NCI-H69 (cell line): ENCODE data around the gene UROC1.

Experiments used
- DNase-seq: peaks from one replicate; lab custom pipeline; 2025; lab: John Stamatoyannopoulos, UW

Gene UROC1

GRCh38 chr3:126516152-126516935 is 1.2 kb downstream of the UROC1 start:
- no peak for DNase-seq

DNA sequence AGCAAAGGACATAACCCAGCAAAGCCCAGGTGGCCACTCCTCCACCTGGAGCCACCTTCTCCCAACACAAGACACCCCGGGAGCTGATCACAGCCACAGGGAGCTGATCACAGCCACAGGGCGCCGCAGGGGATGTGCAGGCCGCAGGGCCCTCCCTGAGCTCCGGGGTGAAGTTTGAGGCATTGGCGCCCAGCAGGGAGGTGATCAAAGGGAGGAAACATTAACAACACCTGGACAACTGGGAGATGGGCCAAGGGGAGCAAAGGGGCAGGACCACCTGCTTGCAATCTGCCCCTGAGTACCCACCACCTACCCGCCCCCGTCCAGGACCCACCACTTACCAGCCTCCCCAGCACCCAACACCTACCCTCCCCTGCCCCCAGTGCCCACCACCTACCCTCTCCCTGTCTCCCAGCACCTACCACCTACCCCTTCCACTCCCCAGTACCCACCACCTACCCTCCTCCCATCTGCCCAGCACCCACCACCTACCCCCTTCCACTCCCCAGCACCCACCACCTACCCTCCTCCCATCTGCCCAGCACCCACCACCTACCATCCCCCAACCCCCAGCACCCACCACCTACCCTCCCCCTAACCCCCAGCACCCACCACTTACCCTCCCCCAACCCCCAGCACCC is 2.4 kb downstream of the UROC1 start:
- DNase-seq, result peak; percentile 78

DNA sequence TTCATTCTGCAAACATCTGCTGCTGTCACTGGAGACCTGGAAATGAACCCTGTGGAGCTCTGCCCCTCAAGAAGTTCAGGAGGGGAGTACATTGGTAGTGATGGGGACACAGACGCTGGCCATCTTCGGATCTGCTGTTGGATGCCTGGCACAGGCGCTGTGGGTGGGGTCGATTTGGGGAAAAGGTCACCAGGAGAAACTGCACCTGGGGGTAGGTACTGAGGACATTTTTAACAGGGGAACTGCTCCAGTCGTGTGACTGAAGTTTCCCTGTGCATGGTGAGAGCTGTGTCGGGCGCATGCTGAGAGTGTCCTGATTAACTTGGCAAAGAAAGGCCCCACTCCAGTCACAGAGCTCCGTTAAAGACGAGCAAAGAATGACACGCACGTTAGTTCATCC is 3.4 kb downstream of the UROC1 start:
- no peak for DNase-seq

- DNase-seq, result no peak
Observed at GRCh38 chr3:126512916-126513650, 4.5 kb downstream of the UROC1 start.

DNA sequence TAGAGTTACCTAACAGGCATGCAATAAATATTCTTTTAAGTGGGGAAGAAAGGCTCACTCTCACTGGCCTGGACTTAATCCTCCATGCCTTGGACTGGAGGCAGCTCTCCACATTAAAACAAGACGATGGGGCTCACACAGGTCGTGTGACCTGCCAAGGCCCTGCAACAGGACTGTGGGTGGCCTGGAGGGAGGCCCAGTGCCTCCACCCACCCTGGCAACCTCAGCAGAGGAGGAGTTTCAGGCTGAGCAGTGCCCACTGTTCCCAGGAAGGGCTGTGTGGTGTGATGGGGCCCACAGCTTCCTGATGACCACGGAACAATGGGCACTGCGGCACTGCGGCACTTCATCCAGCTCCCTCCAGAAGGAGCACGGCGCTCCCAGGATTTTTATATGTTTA is 5.5 kb downstream of the UROC1 start:
- no peak for DNase-seq

DNA sequence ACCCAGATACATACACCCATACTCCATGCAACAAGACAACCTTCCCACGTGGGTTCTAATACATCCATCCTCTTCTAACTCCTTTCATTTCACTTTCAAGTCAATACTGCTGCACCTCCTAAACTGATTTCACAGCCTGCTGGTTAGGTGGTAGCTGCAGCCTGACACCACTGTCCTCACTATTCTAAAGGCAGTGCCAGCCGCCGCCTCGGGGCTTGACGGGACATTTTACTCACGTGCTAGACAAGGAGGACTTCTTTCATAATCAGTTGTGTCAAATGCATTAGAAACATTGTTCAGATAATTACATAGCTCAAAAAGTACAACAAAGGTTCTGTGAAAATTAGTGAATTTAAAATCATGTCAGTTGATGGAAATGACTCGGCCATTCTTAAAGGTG is 6.3 kb downstream of the UROC1 start:
- DNase-seq, result peak; percentile 11

- no peak for DNase-seq
Observed at GRCh38 chr3:126510308-126510910, 7.2 kb downstream of the UROC1 start.

DNA sequence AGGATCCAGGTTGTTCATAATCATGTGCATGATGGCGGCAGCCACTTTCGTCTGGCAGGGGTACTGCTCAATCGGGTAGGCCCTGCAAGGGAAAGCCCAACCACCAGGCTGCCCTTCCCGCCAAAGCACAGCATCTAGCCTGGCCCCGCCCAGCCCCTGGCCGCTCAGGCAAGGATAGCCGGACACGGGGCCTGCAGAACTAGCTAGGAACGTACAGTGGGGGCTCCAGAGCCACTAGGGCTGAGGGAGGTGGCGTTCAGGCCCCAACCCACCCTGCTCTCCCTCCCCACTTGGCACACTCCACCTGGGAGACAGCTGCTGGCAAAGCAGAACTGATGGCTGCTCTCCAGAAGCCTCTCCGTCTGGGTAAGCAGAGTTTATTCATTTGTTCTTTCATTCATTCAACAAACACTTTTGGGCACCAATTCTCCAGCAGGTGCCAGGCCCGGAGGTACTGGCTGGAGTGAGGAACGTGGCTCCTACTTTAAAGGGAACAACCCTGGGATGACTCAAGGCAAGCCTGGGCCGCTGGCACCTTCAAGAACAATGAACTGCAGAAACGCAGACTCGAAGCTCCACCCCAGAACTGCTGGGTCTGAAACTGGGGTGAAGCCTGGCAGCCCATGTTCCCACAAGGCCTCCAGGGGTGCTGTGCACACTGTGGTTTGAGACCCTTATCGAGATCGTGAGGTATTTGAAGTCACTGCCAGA is 7.8 kb downstream of the UROC1 start:
- DNase-seq, result no peak

DNA sequence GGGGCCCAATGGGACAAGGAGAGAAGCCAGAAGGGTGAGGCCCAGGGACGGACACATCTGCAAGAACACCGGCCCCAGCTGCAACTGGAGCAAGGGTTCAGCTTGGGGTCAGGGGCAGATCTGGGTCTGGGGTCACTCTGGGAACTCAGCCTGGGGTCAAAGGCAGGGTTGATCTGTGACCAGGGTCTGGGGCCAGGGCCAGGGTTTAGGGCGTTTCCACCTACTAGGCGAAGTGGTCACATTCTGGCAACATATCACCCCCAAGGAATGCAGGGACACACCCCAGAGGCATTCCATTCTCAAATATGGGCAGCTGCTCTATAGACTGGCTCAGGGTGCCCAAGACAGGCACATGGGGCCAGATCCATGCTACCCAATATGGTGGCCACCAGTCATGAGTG is 9.0 kb downstream of the UROC1 start:
- no peak for DNase-seq

DNA sequence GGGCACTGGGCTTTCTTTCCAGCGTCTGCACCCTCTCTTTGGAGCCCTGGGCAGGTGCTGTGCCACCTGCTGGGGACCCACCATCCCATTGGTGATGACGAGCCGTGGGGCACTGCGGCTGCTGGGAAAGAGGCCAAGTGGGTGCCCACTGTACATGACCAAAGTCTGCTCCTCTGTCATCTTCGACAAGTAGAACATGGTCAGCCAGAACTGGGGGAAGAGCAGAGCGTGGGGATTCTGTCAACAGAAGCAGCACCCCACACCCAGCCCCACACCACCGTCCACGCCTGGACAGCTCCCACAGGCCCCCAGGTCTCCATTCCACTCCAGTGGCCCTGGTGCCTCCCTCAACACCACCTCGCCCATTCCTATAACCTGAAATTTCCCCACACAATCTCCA is 9.7 kb downstream of the UROC1 start:
- no peak for DNase-seq

GRCh38 chr3:126503701-126504100 is 13.9 kb downstream of the UROC1 start:
- no peak for DNase-seq

GRCh38 chr3:126502656-126503055 is 14.9 kb downstream of the UROC1 start:
- no peak for DNase-seq

- no peak for DNase-seq
Observed at GRCh38 chr3:126501736-126502135, 15.8 kb downstream of the UROC1 start.

- no peak for DNase-seq
Observed at GRCh38 chr3:126501054-126501453, 16.5 kb downstream of the UROC1 start.

DNA sequence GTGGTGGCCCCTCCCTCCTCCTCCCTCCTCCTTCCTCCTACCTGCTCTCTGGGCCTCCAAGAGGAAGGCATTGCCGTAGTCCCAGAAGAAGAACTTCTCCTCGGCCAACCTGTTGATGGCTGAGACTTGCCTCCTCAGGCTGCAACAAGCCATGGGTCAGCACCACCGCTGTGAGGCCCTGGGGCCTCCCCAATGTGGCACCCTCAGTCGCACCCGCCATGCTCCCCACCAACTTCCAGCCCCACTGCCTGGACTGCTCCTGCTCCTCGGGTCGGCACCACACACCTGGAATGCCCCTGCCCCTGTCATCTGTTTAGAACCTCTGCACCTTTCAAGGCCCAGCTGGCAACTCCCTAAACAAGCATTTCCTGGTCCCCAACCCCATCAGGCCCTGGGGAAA is 17.6 kb downstream of the UROC1 start:
- no peak for DNase-seq

DNA sequence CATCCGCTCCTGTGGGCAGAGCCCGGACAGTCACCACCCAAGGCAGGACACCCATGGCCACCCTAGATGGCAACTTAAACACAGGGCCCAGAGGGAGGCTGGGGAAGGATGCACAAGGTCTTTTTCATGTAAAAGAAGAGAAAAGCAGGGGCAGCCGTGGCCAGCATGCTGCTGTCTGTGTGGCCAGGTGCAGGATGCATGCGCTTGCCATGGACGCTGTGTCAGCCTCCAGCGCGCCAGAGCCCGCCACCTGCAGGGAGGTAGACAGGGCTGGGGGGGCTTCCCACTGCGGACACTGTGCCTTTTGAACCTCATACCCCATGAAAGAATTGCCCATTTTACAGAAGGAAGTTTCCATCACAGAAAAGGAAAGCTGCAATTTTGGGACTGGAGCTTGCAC is 18.2 kb downstream of the UROC1 start:
- no peak for DNase-seq

DNA sequence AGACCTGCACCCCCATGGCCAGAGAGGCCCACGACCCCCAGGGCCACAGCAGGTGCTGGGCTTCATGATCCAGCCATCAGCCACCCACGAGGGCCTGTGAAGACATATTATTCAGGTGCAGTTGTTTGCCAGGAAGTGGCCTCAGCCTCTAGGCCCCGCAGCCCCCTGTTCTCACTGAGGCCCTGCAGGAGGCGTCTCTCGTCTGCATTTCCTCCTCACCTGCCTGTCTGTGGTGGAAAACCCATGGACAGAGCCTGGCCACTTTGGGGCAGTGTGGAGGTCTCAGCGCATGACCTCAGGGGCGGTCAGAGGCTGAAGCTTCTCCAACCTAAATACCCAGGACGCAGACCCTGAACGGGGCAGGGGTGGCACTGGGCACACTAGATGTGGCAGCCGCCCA is 18.6 kb downstream of the UROC1 start:
- DNase-seq, result peak; percentile 19

GRCh38 chr3:126498461-126498860 is 19.1 kb downstream of the UROC1 start:
- DNase-seq, result no peak

DNA sequence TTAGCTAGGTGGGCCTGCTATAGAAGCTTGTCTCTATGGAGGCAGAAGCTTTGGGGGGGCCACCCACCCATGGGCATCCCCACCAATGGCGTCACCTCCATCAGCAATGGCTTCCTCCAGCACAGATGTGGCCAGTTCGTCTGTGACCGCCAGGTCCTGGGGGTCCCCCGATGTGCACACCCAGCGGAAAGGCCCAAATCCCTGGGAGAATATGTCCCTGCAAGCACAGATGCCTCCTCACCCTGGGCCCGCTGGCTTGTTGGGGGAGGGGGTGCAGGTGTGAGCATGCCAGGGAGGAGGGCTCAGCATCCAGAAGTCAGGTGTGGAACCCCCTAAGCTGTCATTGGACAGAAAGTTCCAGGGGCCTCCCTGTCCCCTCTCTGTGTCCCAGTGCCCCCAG is 19.6 kb downstream of the UROC1 start:
- no peak for DNase-seq

- DNase-seq, result no peak
Observed at GRCh38 chr3:126496894-126497850, 20.4 kb downstream of the UROC1 start.

DNA sequence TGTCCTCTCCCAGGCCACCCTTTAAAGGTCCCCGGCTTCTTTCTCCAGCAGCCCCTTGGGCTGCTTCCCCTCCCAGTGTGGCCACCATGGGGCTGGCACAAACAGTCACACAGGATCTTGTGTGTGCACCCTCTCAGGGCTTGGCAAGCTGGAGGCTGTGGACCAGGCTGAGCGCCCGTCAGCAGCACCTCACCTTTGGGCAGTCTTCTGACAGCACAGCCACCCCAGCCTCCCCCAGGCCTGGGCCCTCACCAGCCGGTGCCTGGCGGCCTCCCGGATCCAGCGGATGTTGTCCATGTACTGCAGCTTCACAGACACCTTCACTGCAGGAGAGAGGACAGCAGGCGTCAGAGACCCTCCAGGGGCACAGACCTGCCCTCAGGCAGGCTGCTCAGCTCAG is 21.8 kb downstream of the UROC1 start:
- DNase-seq, result no peak
